22Rv1 (cell line): ENCODE results near the gene ZBTB20.

ENCODE experiments used
- ZFX ChIP-seq: fragments of 450-650 bp; IDR thresholded peaks from 2 replicates; pipeline ENCODE4 v1.6.1; 2017; ENCODE audit warnings: antibody characterized with exemption, borderline replicate concordance
- TF ChIP-seq, protein P1 (sequence below): fragments of 450-650 bp; IDR thresholded peaks from 2 replicates; pipeline ENCODE4 v1.5.1; 2017; ENCODE audit warnings: mild to moderate bottlenecking

GRCh38 chr3:114650808-114651207 is 496.3 kb downstream of the ZBTB20 start:
- TF ChIP-seq, protein P1, sequence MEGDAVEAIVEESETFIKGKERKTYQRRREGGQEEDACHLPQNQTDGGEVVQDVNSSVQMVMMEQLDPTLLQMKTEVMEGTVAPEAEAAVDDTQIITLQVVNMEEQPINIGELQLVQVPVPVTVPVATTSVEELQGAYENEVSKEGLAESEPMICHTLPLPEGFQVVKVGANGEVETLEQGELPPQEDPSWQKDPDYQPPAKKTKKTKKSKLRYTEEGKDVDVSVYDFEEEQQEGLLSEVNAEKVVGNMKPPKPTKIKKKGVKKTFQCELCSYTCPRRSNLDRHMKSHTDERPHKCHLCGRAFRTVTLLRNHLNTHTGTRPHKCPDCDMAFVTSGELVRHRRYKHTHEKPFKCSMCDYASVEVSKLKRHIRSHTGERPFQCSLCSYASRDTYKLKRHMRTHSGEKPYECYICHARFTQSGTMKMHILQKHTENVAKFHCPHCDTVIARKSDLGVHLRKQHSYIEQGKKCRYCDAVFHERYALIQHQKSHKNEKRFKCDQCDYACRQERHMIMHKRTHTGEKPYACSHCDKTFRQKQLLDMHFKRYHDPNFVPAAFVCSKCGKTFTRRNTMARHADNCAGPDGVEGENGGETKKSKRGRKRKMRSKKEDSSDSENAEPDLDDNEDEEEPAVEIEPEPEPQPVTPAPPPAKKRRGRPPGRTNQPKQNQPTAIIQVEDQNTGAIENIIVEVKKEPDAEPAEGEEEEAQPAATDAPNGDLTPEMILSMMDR, result no peak
- TF ChIP-seq ZFX, result no peak
